PFSK-1 (cell line): Measurements from ENCODE around the gene OAS3.

Source experiments
- FOXP2 ChIP-seq: optimal IDR thresholded peaks from 2 replicates; pipeline ENCODE3; 2011; ENCODE audit warnings: borderline replicate concordance, control low read depth, inconsistent platforms; ENCODE audit not compliant: insufficient read depth; ENCODE audit errors: extremely low read length, extremely low read depth
- POLR2AphosphoS5 ChIP-seq: IDR thresholded peaks from 2 replicates; pipeline ENCODE4 v1.6.1; 2012; ENCODE audit warnings: low read depth, mild to moderate bottlenecking, control low read depth, low read length, moderate library complexity
- REST ChIP-seq, 2 experiments: IDR thresholded peaks; 2 replicates each; pipeline versions ENCODE4 v1.6.1 to v1.8.0; 2011 to 2012; ENCODE audit warnings: low read depth in 2 of 2, low read length in 2 of 2, control low read depth in 1 of 2, inconsistent platforms in 1 of 2, mild to moderate bottlenecking in 1 of 2, moderate library complexity in 1 of 2; ENCODE audit not compliant: insufficient read depth in 1 of 2
- SIN3A ChIP-seq: IDR thresholded peaks from 2 replicates; pipeline ENCODE4 v1.6.1; 2012; ENCODE audit warnings: mild to moderate bottlenecking, low read length, moderate library complexity, borderline replicate concordance; ENCODE audit not compliant: insufficient read depth
- TAF1 ChIP-seq: IDR thresholded peaks from 2 replicates; pipeline ENCODE4 v1.6.1; 2012; ENCODE audit warnings: low read length, control low read depth, borderline replicate concordance; ENCODE audit not compliant: insufficient read depth

The OAS3 gene

GRCh38 chr12:112933129-112933505 lies 5.2 kb upstream of the OAS3 start:
- TF ChIP-seq SIN3A: no peak
- no peak for TF ChIP-seq FOXP2
- no peak for TF ChIP-seq REST (IDR thresholded peaks at IDR 0.05; ENCODE audit: insufficient read depth in 1 of 2, low read depth in 2 of 2, low read length in 2 of 2)
- TF ChIP-seq POLR2AphosphoS5: no peak
- TF ChIP-seq TAF1: no peak

GRCh38 chr12:112936264-112936663 lies 2.0 kb upstream of the OAS3 start:
- TF ChIP-seq POLR2AphosphoS5: no peak
- no peak for TF ChIP-seq SIN3A
- TF ChIP-seq TAF1: no peak

GRCh38 chr12:112936927-112937326 lies 1.3 kb upstream of the OAS3 start:
- TF ChIP-seq FOXP2 (no peak), POLR2AphosphoS5 (no peak), TAF1 (no peak), SIN3A (no peak), REST (IDR thresholded peaks at IDR 0.05; ENCODE audit: insufficient read depth in 1 of 2, low read depth in 2 of 2, low read length in 2 of 2) (no peak)

GRCh38 chr12:112938751-112939150 lies 477 bp downstream of the OAS3 start:
- no peak for TF ChIP-seq TAF1
- TF ChIP-seq FOXP2: no peak
- no peak for TF ChIP-seq POLR2AphosphoS5
- TF ChIP-seq REST (IDR thresholded peaks at IDR 0.05; ENCODE audit: insufficient read depth in 1 of 2, low read depth in 2 of 2, low read length in 2 of 2): no peak
- TF ChIP-seq SIN3A: no peak

GRCh38 chr12:112939761-112940381 lies 1.6 kb downstream of the OAS3 start:
- TF ChIP-seq SIN3A (no peak), REST (IDR thresholded peaks at IDR 0.05; ENCODE audit: insufficient read depth in 1 of 2, low read depth in 2 of 2, low read length in 2 of 2) (no peak), TAF1 (no peak), POLR2AphosphoS5 (no peak), FOXP2 (no peak)
